GM23248 (cell line): ENCODE measurements around the gene MORN4. TPM values are rescaled to one million over a fixed set of nuclear protein-coding genes. Genes with fewer than 3 reads are reported as not detected.

Source experiments
- DNase-seq: peaks from one replicate; pipeline ENCODE4 v3.0.0-alpha.2; 2015
- H2AFZ ChIP-seq: fragments of 200-600 bp; sonication (generic); 2 replicates; pipeline ENCODE4 v1.6.1; 2016; ENCODE audit warnings: antibody characterized with exemption
- H3F3A ChIP-seq: fragments of 200-600 bp; sonication (generic); 2 replicates; pipeline ENCODE4 v1.6.1; 2016; ENCODE audit warnings: mild to moderate bottlenecking, antibody characterized with exemption, mixed run types; ENCODE audit not compliant: insufficient read depth
- H3K27ac ChIP-seq: fragments of 200-600 bp; sonication (generic); 2 replicates; pipeline ENCODE4 v1.5.1; 2016; ENCODE audit warnings: mild to moderate bottlenecking
- H3K27me3 ChIP-seq: fragments of 200-600 bp; sonication (generic); replicated peaks from 2 replicates; pipeline ENCODE4 v1.6.1; 2016; ENCODE audit warnings: mild to moderate bottlenecking; ENCODE audit not compliant: insufficient read depth
- H3K36me3 ChIP-seq: fragments of 200-600 bp; sonication (generic); 2 replicates; pipeline ENCODE4 v1.6.1; 2016; ENCODE audit warnings: low read depth, mild to moderate bottlenecking
- H3K4me1 ChIP-seq: fragments of 200-600 bp; sonication (generic); 2 replicates; pipeline ENCODE4 v1.6.1; 2016; ENCODE audit warnings: mild to moderate bottlenecking; ENCODE audit not compliant: insufficient read depth
- H3K4me2 ChIP-seq: fragments of 200-600 bp; sonication (generic); one replicate; pipeline ENCODE4 v1.6.1; 2016; ENCODE audit warnings: mild to moderate bottlenecking; ENCODE audit not compliant: unreplicated experiment
- H3K4me3 ChIP-seq: fragments of 200-600 bp; sonication (generic); 2 replicates; pipeline ENCODE4 v1.5.1; 2016; ENCODE audit warnings: mild to moderate bottlenecking
- H3K79me2 ChIP-seq: fragments of 200-600 bp; sonication (generic); 2 replicates; pipeline ENCODE4 v1.6.1; 2016; ENCODE audit warnings: mild to moderate bottlenecking; ENCODE audit not compliant: insufficient read depth
- H3K9ac ChIP-seq: fragments of 200-600 bp; sonication (generic); 2 replicates; pipeline ENCODE4 v1.6.1; 2016; ENCODE audit warnings: mild to moderate bottlenecking
- H3K9me2 ChIP-seq: fragments of 200-600 bp; sonication (generic); 2 replicates; pipeline ENCODE4 v1.6.1; 2016; ENCODE audit warnings: mixed run types, mild to moderate bottlenecking, moderate library complexity; ENCODE audit not compliant: insufficient read depth
- H3K9me3 ChIP-seq: fragments of 200-600 bp; sonication (generic); one replicate; pipeline ENCODE4 v1.6.1; 2017; ENCODE audit warnings: low read depth
- H4K20me1 ChIP-seq: fragments of 200-600 bp; sonication (generic); 2 replicates; pipeline ENCODE4 v1.6.0; 2016; ENCODE audit not compliant: insufficient read depth
- EZH2 ChIP-seq: fragments of 200-600 bp; sonication (generic); IDR thresholded peaks from 2 replicates; pipeline ENCODE4 v1.6.1; 2018; ENCODE audit warnings: antibody characterized with exemption, mild to moderate bottlenecking; ENCODE audit not compliant: insufficient read depth, poor library complexity, severe bottlenecking
- EZH2phosphoT487 ChIP-seq: fragments of 200-600 bp; sonication (generic); IDR thresholded peaks from 2 replicates; pipeline ENCODE4 v1.6.1; 2018; ENCODE audit warnings: antibody characterized with exemption, moderate library complexity, mild to moderate bottlenecking, low read depth; ENCODE audit not compliant: insufficient read depth
- WGBS, 2 experiments: methylation state at CpG; one replicate each; pipeline ENCODE4 v1.1.6; 2015 to 2017; ENCODE audit warnings: low lambda C conversion rate in 2 of 2, low coverage in 1 of 2; ENCODE audit errors: missing lambda C conversion rate in 2 of 2; 5-methylcytosine and 5-hydroxymethylcytosine counted together
- in situ Hi-C: fragments of 300-500 bp; cut with MboI; formaldehyde crosslinking; loops from 2 replicates; pipeline ENCODE4 v1.15.0; 2020
- polyA plus RNA-seq: library from polyadenylated mRNA; unstranded; fragments of >200 nt; fragmentation: Nextera tagmentation; extraction: Ambion mirVana; gene quantifications from 2 replicates; pipeline ENCODE4 v1.2.1, GENCODE V29; 2016
- total RNA-seq: library from RNA; depleted of rRNA; stranded (reverse); fragments of >200 nt; shearing (Covaris generic); gene quantifications from 2 replicates; pipeline ENCODE4 v1.2.3, GENCODE V29; 2014

MORN4 gene
- total and polyA plus RNA-seq, 2 experiments from 2014 or later: 7.9 to 19.8 TPM

DNA sequence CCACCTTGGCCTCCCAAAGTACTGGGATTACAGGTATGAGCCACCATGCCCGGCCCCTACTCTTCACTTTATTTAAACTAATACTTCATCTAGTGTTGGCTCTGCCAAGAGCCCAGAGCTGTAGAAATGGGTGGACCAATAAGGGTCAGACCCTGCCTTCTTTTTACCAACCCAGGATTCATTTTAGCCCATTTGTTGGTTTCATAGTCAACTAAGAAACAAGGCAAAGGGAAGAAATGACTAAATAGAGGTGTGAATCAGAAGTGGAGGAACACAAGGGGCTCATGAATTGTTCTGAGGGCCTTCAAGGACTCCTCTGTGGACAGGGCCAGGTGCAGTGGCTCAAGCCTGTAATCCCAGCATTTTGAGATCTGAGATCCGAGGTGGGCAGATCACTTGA lies 59.6 kb downstream of the MORN4 start:
- no peak overlapping the region for H3K4me2 ChIP-seq
- TF ChIP-seq EZH2phosphoT487: no peak
- TF ChIP-seq EZH2: no peak
- H3K4me3 ChIP-seq: no peak overlapping the region
- DNase-seq: peak; percentile 6
- peaks cover 14% of the 10 kb centered on the region for H3K4me1 ChIP-seq
- no peaks in the 10 kb centered on the region for H3K9me3 ChIP-seq
- no peaks in the 10 kb centered on the region for H3F3A ChIP-seq
- no peaks in the 10 kb centered on the region for H3K79me2 ChIP-seq
- no peaks in the 10 kb centered on the region; the same call in 1 of the 2 replicates for H3K36me3 ChIP-seq
- 44 to 50% methylated on average over 2 of the region's 2 CpGs for WGBS, 2 experiments
- H3K9ac ChIP-seq: no peak overlapping the region
- in situ Hi-C loops: no loop called here
- H2AFZ ChIP-seq: no peak overlapping the region
- no peaks in the 10 kb centered on the region for H3K9me2 ChIP-seq
- H3K27ac ChIP-seq: no peak overlapping the region
- no peaks in the 10 kb centered on the region for H3K27me3 ChIP-seq
- no peaks in the 10 kb centered on the region for H4K20me1 ChIP-seq

DNA sequence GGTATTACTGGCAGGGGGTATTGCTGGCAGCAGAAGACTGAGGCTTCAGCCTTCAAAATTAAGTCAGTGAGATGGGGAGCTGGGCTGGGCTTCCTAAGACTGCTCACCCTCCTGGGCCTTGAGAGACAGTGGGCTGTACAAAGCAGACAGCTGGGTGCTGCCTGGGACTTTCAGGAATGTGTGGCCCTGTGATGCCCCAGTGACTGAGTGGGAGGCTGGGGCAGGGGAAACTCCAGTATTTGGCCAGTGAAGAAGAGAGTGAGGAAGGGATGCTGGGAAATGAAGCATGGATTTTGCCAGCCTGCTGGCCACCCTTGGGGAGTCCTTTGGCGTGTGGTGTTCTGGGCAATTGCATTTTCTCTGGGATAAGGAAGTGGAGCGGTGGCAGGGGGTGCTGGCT lies 60.3 kb downstream of the MORN4 start:
- TF ChIP-seq EZH2phosphoT487 (no peak), EZH2 (no peak)
- Histone ChIP-seq H3F3A (no peaks in the 10 kb centered on the region), H3K9me3 (no peaks in the 10 kb centered on the region), H3K36me3 (no peaks in the 10 kb centered on the region; the same call in 1 of the 2 replicates), H3K4me2 (no peak overlapping the region), H3K79me2 (no peaks in the 10 kb centered on the region), H2AFZ (no peak overlapping the region), H3K9ac (no peak overlapping the region), H3K4me3 (no peak overlapping the region), H3K27me3 (no peaks in the 10 kb centered on the region), H3K27ac (no peak overlapping the region), H3K4me1 (peaks cover 14% of the 10 kb centered on the region), H3K9me2 (no peaks in the 10 kb centered on the region), H4K20me1 (no peaks in the 10 kb centered on the region)
- DNase-seq: peak; percentile 27
- WGBS, 2 experiments: 95 to 100% methylated on average over 2 of the region's 2 CpGs
- in situ Hi-C loops: no loop called here

DNA sequence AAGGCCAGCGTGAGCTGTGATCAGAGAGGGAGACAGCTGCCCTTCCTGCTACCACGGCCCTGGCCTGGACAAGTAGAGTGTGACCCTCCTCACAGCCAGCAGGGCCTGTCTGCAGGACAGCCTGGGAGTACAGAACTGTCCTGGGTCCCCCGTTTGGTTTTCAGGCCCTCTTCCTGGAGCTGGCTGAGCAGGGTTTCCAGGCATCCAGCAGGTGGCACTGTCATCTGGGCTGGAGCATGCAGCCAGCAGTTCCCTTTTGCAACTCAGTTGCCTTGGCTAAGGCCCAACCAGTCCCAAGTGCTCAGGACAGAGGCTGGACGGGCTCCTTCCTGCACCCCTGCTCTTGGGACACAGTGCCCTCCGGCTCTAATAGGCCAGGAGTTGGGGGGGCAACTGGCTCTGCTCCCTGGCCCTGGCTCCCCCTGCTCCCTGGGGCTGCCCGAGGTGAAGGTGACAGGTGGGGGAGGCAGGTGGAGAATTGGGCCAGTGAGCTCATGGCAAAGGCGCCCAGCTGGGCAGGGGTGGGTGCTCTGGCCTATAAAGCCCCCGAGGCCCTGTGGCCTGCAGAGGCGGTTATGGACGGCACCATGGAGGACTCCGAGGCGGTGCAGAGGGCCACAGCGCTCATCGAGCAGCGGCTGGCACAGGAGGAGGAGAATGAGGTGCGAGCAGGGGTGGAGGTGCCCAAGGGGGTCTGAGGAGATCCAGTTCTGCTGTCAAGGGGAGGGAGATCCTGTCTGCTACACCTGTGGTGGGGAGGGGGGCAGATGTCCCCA lies 60.9 kb downstream of the MORN4 start, which contains the start of gene ANKRD2:
ANKRD2 (plus strand) TSS at position 566 of the 776 bp plus-strand sequence; CDS start at position 576, 10 bp downstream.
- Histone ChIP-seq H3K36me3 (no peaks in the 10 kb centered on the region; the same call in 1 of the 2 replicates), H3K9me3 (no peaks in the 10 kb centered on the region), H3K4me3 (no peak within 1 kb of the TSS), H3K27ac (no peak within 1 kb of the TSS), H3K79me2 (no peaks in the 10 kb centered on the region), H3K27me3 (no peaks in the 10 kb centered on the region), H3K9me2 (no peaks in the 10 kb centered on the region), H2AFZ (no peak within 1 kb of the TSS), H3F3A (no peaks in the 10 kb centered on the region), H3K9ac (no peak within 1 kb of the TSS), H3K4me2 (no peak within 1 kb of the TSS), H3K4me1 (peaks cover 14% of the 10 kb centered on the region), H4K20me1 (no peaks in the 10 kb centered on the region)
- in situ Hi-C loops: no loop called here
- no peak for TF ChIP-seq EZH2
- DNase-seq: peak; percentile 86
- 72% methylated on average over 16 of the region's 16 CpGs for WGBS, 2 experiments

DNA sequence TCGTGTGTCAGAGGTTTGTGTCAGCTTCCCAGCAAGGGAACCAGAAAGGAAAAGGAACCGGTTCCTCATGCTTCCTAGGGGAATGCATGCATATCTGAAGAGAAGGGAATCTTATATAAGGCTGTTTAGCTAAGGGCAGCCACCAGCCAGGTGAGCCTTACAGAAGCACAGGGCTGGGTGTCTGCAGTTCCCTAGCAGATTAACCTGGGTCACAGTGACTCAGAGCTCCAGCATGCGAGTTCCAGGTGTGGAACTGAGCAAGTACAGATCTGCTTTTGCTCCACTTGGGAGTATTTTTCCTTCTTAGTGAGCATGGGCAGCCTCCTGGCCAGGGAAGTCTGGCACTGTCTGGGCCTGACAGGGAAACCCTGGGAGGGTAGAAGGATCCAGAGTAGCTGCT lies 61.7 kb downstream of the MORN4 start:
- in situ Hi-C loops: no loop called here
- no peak for DNase-seq

More for the DNA sequence above, 61.7 kb downstream of the MORN4 start:
- Histone ChIP-seq H2AFZ (no peak overlapping the region), H4K20me1 (no peaks in the 10 kb centered on the region), H3F3A (no peaks in the 10 kb centered on the region), H3K9me2 (no peaks in the 10 kb centered on the region), H3K36me3 (no peaks in the 10 kb centered on the region; the same call in 1 of the 2 replicates), H3K4me3 (no peak overlapping the region), H3K4me2 (no peak overlapping the region), H3K27ac (no peak overlapping the region), H3K9ac (no peak overlapping the region), H3K4me1 (peaks cover 14% of the 10 kb centered on the region), H3K27me3 (no peaks in the 10 kb centered on the region), H3K9me3 (no peaks in the 10 kb centered on the region), H3K79me2 (peaks cover 2% of the 10 kb centered on the region; the same call in 1 of the 2 replicates)
- WGBS, 2 experiments: 82 to 88% methylated on average over 3 of the region's 3 CpGs
- TF ChIP-seq EZH2phosphoT487 (no peak), EZH2 (no peak)
